ENCODE measurements around the gene UNC119B. TPM values are rescaled to one million over a fixed set of nuclear protein-coding genes. Genes with fewer than 3 reads are reported as not detected.
A peak's percentile ranks its signal among the peaks of the same experiment; 100 is the strongest.

The UNC119B gene
- total RNA-seq, 2 experiments from 2014 or later = 23.8 to 24.3 TPM

- peaks cover 9% of the 10 kb centered on the region for H3K36me3 Mint-ChIP-seq (ENCODE audit: low read depth)
- DNase-seq = no peak
- H3K27ac Mint-ChIP-seq = no peak overlapping the region
- H3K4me3 Mint-ChIP-seq = peak overlapping the region; percentile 82
- POLR2A ChIA-PET = no interaction called here
- H3K27me3 Mint-ChIP-seq = no peaks in the 10 kb centered on the region
- no peak for ATAC-seq
- no peaks in the 10 kb centered on the region for H3K9me3 Mint-ChIP-seq
- no peak for TF ChIP-seq CTCF (IDR thresholded peaks at IDR 0.05)
- CTCF ChIA-PET = interaction anchor here (6.3 kb wide), 1 partner anchor 38 kb away, joined by 45 read pairs; no protein-coding TSS in a partner anchor
- intact Hi-C loops (cut with micrococcal nuclease) = no loop called here
- H3K4me1 Mint-ChIP-seq (ENCODE audit: low read depth) = peaks cover 25% of the 10 kb centered on the region
These were observed 24.7 kb upstream of the UNC119B start for GRCh38 chr12:120685522-120685921.

- ATAC-seq (peak; percentile 79), DNase-seq (peak; percentile 99)
- peak overlapping the region; percentile 82 for H3K4me3 Mint-ChIP-seq
- no peaks in the 10 kb centered on the region for H3K27me3 Mint-ChIP-seq
- intact Hi-C loops (cut with micrococcal nuclease) = no loop called here
- TF ChIP-seq CTCF (IDR thresholded peaks at IDR 0.05) = no peak
- peaks cover 12% of the 10 kb centered on the region for H3K36me3 Mint-ChIP-seq (ENCODE audit: low read depth)
- no peaks in the 10 kb centered on the region for H3K9me3 Mint-ChIP-seq
- ChIA-PET CTCF (interaction anchor here (6.3 to 6.4 kb wide), 2 partner anchors 38 to 104 kb away, joined by 28 to 45 read pairs; partner anchors contain the start of gene POP5), POLR2A (interaction anchor here (0.7 to 1.1 kb wide), 3 partner anchors 12 to 394 kb away, joined by 3 read pairs; partner anchors contain the start of genes RNU4-1 and UNC119B)
- peak overlapping the region; percentile 93 for H3K27ac Mint-ChIP-seq
- peaks cover 31% of the 10 kb centered on the region for H3K4me1 Mint-ChIP-seq (ENCODE audit: low read depth)
These were observed 24.0 kb upstream of the UNC119B start for GRCh38 chr12:120686151-120686689.

- POLR2A ChIA-PET = interaction anchor here (0.7 to 1.5 kb wide), 5 partner anchors 11 to 394 kb away, joined by 3 to 5 read pairs (median 3); partner anchors contain the start of genes POP5, RNU4-1 and UNC119B
- Mint-ChIP-seq H3K36me3 (ENCODE audit: low read depth) (peaks cover 12% of the 10 kb centered on the region), H3K27me3 (no peaks in the 10 kb centered on the region), H3K4me1 (ENCODE audit: low read depth) (peaks cover 36% of the 10 kb centered on the region), H3K9me3 (no peaks in the 10 kb centered on the region), H3K27ac (peak within 1 kb of the TSS; percentile 93), H3K4me3 (peak within 1 kb of the TSS; percentile 92)
- intact Hi-C loops (cut with micrococcal nuclease) = no loop called here
- DNase-seq (peak; percentile 99), ATAC-seq (peak; percentile 87)
- CTCF ChIA-PET = interaction anchor here (1.4 to 6.4 kb wide), 3 partner anchors 11 to 104 kb away, joined by 6 to 45 read pairs (median 28); partner anchors contain the start of gene POP5
- TF ChIP-seq CTCF (IDR thresholded peaks at IDR 0.05) = no peak
These were observed 23.3 kb upstream of the UNC119B start, which contains the start of gene MLEC for GRCh38 chr12:120686690-120687577. TSS of gene MLEC (plus strand) at chr12:120687149. CDS start at chr12:120687297, 148 bp downstream.

GRCh38 chr12:120687578-120688289 lies 22.5 kb upstream of the UNC119B start:
- H3K4me1 Mint-ChIP-seq (ENCODE audit: low read depth) = peaks cover 44% of the 10 kb centered on the region
- DNase-seq (peak; percentile 73), ATAC-seq (no peak)
- H3K36me3 Mint-ChIP-seq (ENCODE audit: low read depth) = peaks cover 12% of the 10 kb centered on the region
- H3K27ac Mint-ChIP-seq = peak overlapping the region; percentile 82
- intact Hi-C loops (cut with micrococcal nuclease) = no loop called here
- POLR2A ChIA-PET = interaction anchor here (0.6 to 1.5 kb wide), 4 partner anchors 21 to 106 kb away, joined by 3 to 5 read pairs (median 4); partner anchors contain the start of genes POP5 and UNC119B
- no peaks in the 10 kb centered on the region for H3K27me3 Mint-ChIP-seq
- TF ChIP-seq CTCF (IDR thresholded peaks at IDR 0.05) = no peak
- H3K9me3 Mint-ChIP-seq = no peaks in the 10 kb centered on the region
- CTCF ChIA-PET = interaction anchor here (0.9 to 6.4 kb wide), 5 partner anchors 10 to 191 kb away, joined by 3 to 45 read pairs (median 6); partner anchors contain the start of genes CABP1 and POP5
- H3K4me3 Mint-ChIP-seq = peak overlapping the region; percentile 92
